Esophagus muscularis mucosa (tissue), 3 donors: ENCODE measurements around the gene SLC4A2.

ENCODE experiments used
- POLR2AphosphoS5 ChIP-seq, 2 donors: sonication (generic); formaldehyde crosslinking; IDR thresholded peaks; one replicate each; pipeline ENCODE4 v1.6.1; 2017; ENCODE audit warnings: antibody characterized with exemption in 2 of 2
- TF ChIP-seq, protein P1 (sequence below), 3 experiments: fragments of 200-600 bp in 2 of 3; fragments of 450-650 bp in 1 of 3; sonication (generic) in 2 of 3; IDR thresholded peaks; one replicate each; pipeline ENCODE4 v1.5.1; 2017 to 2019; ENCODE audit warnings: antibody characterized with exemption in 3 of 3, mild to moderate bottlenecking in 2 of 3, moderate library complexity in 1 of 3

DNA sequence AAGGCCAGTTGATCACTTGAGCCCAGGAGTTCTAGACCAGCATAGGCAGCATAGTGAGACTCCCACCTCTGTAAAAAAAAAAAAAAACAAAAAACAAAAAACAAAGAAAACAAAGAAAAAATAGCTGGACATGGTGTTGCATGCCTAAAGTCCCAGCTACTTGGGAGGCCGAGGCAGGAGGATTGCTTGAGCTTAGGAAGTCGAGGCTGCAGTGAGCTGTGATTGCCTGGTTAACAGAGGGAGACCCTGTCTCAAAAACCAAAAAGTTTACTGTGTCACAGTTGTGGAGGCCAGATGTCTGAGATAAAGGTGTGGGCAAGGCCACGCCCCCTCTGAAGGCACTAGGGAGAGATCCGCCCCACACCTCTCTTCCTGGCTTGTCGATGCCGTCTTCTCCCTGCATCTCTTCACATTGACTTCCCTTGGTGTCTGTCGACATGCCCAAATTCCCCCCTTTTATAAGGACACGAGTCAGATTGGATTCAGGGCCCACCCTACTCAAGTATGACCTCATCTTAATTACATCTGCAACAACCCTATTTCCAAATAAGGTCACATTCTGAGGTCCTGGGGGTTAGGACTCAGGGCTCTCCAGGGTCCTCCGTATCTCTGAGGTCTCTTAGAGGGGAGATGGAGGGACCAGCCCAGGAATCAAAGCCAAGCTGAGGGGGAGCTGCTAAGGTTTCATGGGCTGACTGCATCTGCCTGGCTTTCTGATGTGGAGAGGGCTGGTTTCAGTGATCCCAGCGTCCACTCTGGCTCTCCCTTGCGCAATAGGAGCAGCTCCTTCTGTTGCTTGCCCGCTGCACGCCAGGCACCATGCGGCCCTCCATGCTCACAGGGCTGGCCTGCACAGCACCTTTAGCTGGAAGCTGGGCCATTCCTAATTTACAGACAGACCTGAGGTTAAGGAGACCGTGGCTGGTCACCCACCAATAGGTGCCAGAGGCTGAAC, 50.0 kb downstream of the SLC4A2 start:
- no peak for TF ChIP-seq POLR2AphosphoS5 (IDR thresholded peaks at IDR 0.05)
- TF ChIP-seq, protein P1, sequence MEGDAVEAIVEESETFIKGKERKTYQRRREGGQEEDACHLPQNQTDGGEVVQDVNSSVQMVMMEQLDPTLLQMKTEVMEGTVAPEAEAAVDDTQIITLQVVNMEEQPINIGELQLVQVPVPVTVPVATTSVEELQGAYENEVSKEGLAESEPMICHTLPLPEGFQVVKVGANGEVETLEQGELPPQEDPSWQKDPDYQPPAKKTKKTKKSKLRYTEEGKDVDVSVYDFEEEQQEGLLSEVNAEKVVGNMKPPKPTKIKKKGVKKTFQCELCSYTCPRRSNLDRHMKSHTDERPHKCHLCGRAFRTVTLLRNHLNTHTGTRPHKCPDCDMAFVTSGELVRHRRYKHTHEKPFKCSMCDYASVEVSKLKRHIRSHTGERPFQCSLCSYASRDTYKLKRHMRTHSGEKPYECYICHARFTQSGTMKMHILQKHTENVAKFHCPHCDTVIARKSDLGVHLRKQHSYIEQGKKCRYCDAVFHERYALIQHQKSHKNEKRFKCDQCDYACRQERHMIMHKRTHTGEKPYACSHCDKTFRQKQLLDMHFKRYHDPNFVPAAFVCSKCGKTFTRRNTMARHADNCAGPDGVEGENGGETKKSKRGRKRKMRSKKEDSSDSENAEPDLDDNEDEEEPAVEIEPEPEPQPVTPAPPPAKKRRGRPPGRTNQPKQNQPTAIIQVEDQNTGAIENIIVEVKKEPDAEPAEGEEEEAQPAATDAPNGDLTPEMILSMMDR (IDR thresholded peaks at IDR 0.05), result no peak
